Smooth muscle cell of the brain vasculature (primary cell): ENCODE measurements around the gene MEGF9.

Source experiments
- DNase-seq: peaks from one replicate; pipeline ENCODE4 v3.0.0-alpha.2; 2012; ENCODE audit warnings: low read depth, low spot score

MEGF9 gene

GRCh38 chr9:120730654-120731514, 16.6 kb upstream of the MEGF9 start:
- no peak for DNase-seq

- no peak for DNase-seq
These were observed 15.5 kb upstream of the MEGF9 start for GRCh38 chr9:120729791-120730241.

- DNase-seq, result no peak
These were observed 12.2 kb upstream of the MEGF9 start for GRCh38 chr9:120726484-120726883.

- DNase-seq, result no peak
These were observed 11.6 kb upstream of the MEGF9 start for GRCh38 chr9:120725907-120726306.

- DNase-seq, result no peak
These were observed 10.6 kb upstream of the MEGF9 start for GRCh38 chr9:120724757-120725400.

- DNase-seq, result no peak
These were observed 9.3 kb upstream of the MEGF9 start for GRCh38 chr9:120723565-120723964.

GRCh38 chr9:120720404-120720803, 6.1 kb upstream of the MEGF9 start:
- no peak for DNase-seq

- DNase-seq, result no peak
These were observed 4.0 kb upstream of the MEGF9 start for GRCh38 chr9:120718316-120718715.

GRCh38 chr9:120717176-120717575, 2.9 kb upstream of the MEGF9 start:
- no peak for DNase-seq

- DNase-seq, result no peak
These were observed 2.2 kb upstream of the MEGF9 start for GRCh38 chr9:120716483-120716882.

GRCh38 chr9:120715389-120715924, 1.2 kb upstream of the MEGF9 start:
- DNase-seq, result no peak

- no peak for DNase-seq
These were observed 647 bp upstream of the MEGF9 start for GRCh38 chr9:120714846-120715388.

- no peak for DNase-seq
These were observed 798 bp downstream of the MEGF9 start for GRCh38 chr9:120713257-120714087.

GRCh38 chr9:120712539-120713031, 1.7 kb downstream of the MEGF9 start:
- DNase-seq, result no peak

- DNase-seq, result no peak
These were observed 2.3 kb downstream of the MEGF9 start for GRCh38 chr9:120711841-120712538.

- no peak for DNase-seq
These were observed 2.9 kb downstream of the MEGF9 start for GRCh38 chr9:120711354-120711753.

- no peak for DNase-seq
These were observed 3.9 kb downstream of the MEGF9 start for GRCh38 chr9:120710110-120710981.

GRCh38 chr9:120708526-120709224, 5.6 kb downstream of the MEGF9 start:
- no peak for DNase-seq

- DNase-seq, result no peak
These were observed 7.1 kb downstream of the MEGF9 start for GRCh38 chr9:120707170-120707569.
